ENCODE data around the gene NCF1.
"Not testable (repeated sequence)": the region's sequence is repeated elsewhere in the genome, so short reads cannot be mapped to it uniquely, and the experiment has no call there.

NCF1 gene

DNA sequence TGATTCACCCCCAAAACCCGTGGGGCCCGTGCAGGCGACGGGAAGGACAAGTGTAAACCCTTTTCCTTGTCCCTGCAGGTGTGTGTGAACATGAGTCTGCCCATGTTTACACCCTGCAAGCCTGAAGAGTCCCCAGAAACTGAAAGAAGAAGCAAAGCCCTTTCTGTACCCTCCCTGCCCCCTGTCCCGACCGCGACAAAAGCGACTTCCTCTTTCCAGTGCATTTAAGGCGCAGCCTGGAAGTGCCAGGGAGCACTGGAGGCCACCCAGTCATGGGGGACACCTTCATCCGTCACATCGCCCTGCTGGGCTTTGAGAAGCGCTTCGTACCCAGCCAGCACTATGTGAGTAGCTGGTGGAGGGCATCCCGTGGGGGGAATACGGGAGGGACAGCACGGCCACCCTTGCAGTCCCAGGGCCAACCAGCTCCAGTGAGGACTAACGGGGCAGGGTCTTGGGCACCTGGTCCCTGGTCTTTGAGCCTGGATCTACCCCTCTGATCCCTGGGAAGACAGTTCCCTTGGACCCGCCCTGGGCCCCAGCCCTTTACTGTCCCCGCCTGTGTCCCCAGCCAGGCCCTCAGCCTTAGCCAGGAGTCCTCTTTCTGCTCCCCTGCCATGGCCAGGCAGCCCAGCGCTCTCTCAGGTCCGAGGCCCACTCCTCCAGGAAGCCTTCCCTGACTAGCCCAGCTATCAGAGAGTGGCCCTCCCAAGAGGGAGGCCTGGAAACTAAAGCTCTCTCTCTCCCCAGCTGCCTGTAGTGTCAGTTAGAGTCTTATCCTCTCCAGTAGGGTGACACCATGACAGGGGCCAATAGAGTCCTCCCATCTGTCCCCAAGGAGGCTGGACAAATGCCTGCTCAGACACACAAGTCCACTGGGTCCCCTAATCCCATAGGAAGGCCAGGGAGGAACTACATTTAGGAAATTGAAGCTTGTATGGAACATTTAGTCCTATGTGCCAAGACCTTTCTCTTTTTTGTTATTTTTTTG is at the start of gene NCF1:
NCF1 (plus strand) TSS at position 252 of the 991 bp plus-strand sequence; CDS start at position 273, 21 bp downstream.
- not testable (repeated sequence) for DNase-seq (ENCODE audit: low read depth)

DNA sequence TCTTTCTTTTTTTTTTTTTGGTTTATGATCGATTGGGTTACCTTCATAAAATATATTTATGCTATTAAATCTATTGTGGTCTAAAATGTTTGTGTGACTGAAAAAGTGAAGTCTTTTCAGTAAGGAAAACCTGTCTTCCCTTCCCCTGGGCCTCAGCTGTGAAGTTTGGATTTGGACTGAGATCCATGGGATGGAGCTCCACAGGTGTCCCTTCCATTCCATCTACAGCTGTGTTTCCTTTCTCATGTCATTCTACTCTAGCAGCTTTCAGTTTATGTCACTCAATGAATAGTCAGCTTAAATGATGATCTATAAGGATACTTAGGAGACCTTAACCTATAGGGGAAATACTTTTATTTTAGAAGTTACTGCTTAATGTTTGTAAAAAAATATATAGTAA is 48.0 kb upstream of the NCF1 start:
- no peak for DNase-seq (ENCODE audit: low read depth)

DNA sequence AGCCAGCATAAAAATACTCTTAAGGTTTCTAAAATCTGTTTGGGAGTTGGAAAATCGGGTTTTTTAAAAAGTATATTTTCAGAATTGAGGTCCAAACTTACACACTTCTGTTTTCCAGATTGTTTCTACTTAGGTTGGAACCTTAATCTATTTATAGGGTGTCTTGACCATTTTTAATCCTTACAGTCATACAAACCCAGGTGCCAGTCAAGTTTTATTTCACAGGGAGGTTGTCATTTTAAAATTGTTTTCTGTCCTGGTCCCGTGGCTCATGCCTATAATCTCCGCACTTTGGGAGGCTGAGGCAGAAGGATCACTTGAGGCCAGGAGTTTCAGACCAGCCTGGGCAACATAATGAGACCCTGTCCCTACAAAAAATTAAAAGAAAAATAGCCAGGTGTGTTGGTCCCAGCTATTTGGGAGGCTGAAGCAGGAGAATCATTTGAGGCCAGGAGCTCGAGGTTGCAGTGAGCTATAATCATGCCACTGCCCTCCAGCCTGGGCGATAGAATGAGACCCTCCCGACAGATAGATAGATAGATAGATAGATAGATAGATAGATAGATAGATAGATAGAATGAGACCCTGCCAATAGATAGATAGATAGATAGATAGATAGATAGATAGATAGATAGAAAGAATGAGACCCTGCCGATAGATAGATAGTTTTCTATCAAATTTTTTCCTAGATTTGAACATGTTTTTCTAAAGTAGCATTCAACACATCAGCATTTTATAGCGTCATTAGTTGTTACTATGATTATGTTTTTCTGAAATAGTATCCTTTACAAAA is 47.3 kb upstream of the NCF1 start:
- no peak for DNase-seq (ENCODE audit: low read depth)

DNA sequence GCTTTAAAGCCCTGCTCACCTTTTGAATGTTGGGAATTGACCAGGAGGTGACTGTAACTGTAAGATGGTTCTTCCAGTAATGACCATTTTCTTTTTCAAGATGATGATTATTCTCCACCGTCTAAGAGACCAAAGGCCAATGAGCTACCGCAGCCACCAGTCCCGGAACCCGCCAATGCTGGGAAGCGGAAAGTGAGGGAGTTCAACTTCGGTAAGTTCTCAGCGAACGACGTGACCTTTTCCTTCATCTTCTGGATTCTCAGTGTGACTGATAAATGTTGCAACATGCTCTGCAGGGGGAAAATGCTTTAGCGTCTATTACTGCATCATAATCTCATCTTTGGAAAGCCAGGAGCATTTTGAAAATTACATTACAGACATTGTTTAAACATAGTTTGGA is 45.1 kb upstream of the NCF1 start:
- DNase-seq (ENCODE audit: low read depth): not testable (repeated sequence)

- DNase-seq (ENCODE audit: low read depth): not testable (repeated sequence)
These were observed 43.6 kb upstream of the NCF1 start for GRCh38 chr7:74730186-74730585.

DNA sequence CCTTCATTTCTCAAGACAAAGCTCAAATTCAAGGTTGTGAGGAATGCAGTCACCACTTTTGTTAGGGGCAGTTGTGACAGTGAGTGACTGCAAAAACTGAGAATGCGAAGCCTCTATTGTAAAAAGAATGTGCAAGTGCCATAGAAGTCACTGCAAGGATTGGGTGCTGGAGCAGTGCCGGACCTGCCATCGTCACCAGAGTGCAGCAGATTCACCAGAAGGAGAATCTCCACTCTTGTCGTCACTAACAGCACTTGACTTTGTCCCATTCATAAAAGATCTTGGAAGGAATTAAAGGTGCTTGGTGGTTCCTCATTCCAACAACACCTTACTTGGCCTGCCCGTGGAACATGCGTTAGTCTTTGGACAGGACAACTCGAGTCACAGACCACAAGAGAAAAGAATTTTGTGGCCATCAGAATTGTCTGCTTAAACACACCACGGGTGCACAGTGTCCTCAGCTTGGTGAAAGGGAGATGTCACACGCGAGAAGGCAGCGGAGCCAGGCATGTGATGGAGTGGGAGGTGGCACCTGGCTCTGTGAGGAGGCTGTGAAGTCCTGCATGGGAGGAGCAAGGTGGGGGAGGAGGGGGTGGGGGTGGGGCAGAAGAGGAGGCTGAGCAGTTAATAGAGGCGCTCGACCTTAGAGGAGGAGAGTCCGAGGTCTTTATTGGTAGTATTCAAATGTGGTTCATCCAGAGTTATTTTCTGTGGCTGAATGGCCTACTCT is 33.7 kb upstream of the NCF1 start:
- not testable (repeated sequence) for DNase-seq (ENCODE audit: low read depth)

GRCh38 chr7:74743936-74744557 is 29.8 kb upstream of the NCF1 start:
- DNase-seq (ENCODE audit: low read depth): not testable (repeated sequence)

GRCh38 chr7:74753921-74754482 is 19.8 kb upstream of the NCF1 start:
- DNase-seq (ENCODE audit: low read depth): not testable (repeated sequence)

DNA sequence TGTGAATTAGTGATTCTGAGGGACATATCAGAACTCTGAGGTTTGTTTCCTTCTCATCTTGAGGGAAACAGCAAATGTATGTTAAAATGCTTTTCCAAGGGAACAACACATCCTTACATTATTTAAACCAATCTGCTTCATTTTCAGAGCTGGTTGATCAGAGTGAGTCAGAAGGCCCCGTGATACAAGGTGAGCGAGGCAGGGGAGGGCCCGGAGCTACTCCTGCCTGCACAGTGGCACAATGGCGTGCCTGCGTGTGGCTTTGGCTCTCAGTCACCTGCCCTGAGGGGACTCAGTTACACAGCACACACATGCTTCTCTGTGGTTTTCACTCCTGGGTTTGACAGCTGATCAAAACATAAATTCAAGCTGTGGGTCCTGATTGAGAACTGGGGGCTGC is 17.1 kb upstream of the NCF1 start:
- not testable (repeated sequence) for DNase-seq (ENCODE audit: low read depth)

GRCh38 chr7:74758268-74758667 is 15.5 kb upstream of the NCF1 start:
- not testable (repeated sequence) for DNase-seq (ENCODE audit: low read depth)

DNA sequence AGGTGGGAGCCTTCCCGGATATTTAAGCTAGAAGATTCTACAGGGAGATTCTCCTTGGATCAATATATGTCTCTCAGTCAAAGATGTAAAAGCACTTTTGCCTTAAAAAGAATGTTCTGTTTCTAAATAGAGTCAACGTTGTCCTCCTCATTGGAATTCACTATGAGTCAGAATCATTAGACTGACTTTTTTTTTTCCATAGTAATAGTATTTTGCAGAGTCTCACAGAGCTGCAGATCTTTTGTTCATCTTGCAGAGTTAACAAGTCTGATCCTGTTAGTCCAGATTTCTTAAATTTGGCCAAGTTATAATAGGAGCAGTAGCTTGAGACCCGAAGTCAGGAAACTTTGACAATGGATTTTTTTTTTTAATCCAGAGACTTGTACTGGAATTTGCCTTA is 14.8 kb upstream of the NCF1 start:
- DNase-seq (ENCODE audit: low read depth): not testable (repeated sequence)

DNA sequence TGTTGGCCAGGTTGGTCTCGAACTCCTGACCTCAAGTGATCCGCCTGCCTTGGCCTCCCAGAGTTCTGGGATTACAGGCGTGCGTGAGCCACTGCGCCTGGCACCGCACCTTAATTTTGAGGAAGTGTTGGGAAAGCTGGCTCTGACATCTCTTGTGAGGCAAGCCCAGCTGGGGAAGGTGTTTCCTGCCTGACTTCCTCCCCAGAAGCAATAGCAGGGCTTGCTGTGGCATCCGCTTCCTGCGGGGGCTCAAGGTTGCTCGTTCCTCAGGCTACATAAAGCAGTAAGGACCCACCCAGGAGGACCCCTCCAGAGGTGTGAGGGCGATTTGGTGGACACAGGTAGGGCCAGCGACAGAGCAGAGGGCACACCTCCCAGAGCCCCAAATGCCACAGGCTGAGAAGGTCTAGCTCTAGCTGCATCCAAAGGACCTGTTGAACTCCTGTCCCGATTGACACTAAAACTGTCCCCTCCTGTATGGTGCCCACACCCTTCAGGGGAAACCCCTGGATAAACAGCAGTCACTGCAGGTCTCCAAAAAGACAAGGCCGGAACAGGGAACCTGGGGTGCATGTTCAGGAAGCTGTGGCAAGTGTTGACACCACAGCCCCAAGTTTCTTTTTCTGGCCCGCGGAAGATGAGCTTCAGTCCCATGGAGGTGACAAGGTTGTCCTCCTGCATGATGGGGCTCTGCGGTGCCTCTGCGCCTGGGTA is 8.4 kb upstream of the NCF1 start:
- not testable (repeated sequence) for DNase-seq (ENCODE audit: low read depth)

GRCh38 chr7:74766509-74766908 is 7.3 kb upstream of the NCF1 start:
- DNase-seq (ENCODE audit: low read depth): not testable (repeated sequence)

GRCh38 chr7:74766991-74767390 is 6.8 kb upstream of the NCF1 start:
- not testable (repeated sequence) for DNase-seq (ENCODE audit: low read depth)

- not testable (repeated sequence) for DNase-seq (ENCODE audit: low read depth)
These were observed 3.7 kb upstream of the NCF1 start for GRCh38 chr7:74770062-74770461.

GRCh38 chr7:74772093-74772492 is 1.7 kb upstream of the NCF1 start:
- not testable (repeated sequence) for DNase-seq (ENCODE audit: low read depth)

GRCh38 chr7:74775111-74775510 is 1.3 kb downstream of the NCF1 start:
- not testable (repeated sequence) for DNase-seq (ENCODE audit: low read depth)

DNA sequence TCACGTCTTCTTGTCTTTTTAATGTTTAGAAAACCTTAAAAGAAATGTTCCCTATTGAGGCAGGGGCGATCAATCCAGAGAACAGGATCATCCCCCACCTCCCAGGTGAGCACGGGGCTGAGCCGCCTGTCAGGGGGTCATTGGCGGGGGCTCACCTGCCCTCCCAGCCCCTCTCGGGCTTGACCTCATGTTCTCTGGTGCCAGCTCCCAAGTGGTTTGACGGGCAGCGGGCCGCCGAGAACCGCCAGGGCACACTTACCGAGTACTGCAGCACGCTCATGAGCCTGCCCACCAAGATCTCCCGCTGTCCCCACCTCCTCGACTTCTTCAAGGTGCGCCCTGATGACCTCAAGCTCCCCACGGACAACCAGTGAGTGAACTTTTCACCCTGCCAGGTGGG is 5.2 kb downstream of the NCF1 start:
- DNase-seq (ENCODE audit: low read depth): not testable (repeated sequence)

- not testable (repeated sequence) for DNase-seq (ENCODE audit: low read depth)
These were observed 7.9 kb downstream of the NCF1 start for GRCh38 chr7:74781746-74782145.

GRCh38 chr7:74783595-74783994 is 9.8 kb downstream of the NCF1 start:
- not testable (repeated sequence) for DNase-seq (ENCODE audit: low read depth)

Measured in stimulated activated CD8-positive, alpha-beta memory T cell treated with anti-CD3 and anti-CD28 coated beads, Interleukin-7, amount 100 ng/mL, for 24 hours (primary cell).